ENCODE measurements around the gene SLC9A9.

- TF ChIP-seq TAF1 (IDR thresholded peaks at IDR 0.05; ENCODE audit: low read depth) (no peak), EZH2 (IDR thresholded peaks at IDR 0.05; ENCODE audit: borderline replicate concordance, insufficient read depth, low read length, poor library complexity, severe bottlenecking) (no peak), EP300 (conservative IDR thresholded peaks at IDR 0.05; ENCODE audit: poor library complexity, severe bottlenecking) (no peak), CTCF (IDR thresholded peaks at IDR 0.05; ENCODE audit: poor library complexity, severe bottlenecking) (no peak), POLR2AphosphoS5 (IDR thresholded peaks at IDR 0.05) (no peak), SMC3 (conservative IDR thresholded peaks at IDR 0.05; ENCODE audit: poor library complexity) (no peak), REST (IDR thresholded peaks at IDR 0.05; ENCODE audit: borderline replicate concordance) (no peak), RAD21 (conservative IDR thresholded peaks at IDR 0.05) (no peak)
These were observed 32.8 kb upstream of the SLC9A9 start for GRCh38 chr3:143881095-143881494.
